ENCODE measurements around the gene TMCC3.

DNA sequence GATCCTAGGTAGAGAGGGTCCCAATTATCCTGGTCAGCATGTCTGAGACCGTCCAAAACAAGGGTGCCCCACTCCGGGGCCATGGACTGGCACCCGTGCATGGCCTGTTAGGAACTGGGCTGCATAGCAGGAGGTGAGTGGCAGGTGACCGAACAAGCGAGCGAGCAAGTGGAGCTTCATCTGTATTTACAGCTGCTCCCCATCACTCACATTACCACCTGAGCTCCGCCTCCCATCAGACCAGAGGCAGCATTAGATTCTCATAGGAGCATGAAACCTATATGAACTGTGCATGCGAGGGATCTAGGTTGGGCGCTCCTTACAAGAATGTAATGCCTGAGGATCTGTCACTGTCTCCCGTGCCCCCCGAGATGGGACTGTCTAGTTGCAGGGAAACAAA is 44.4 kb upstream of the TMCC3 start:
- no peak for TF ChIP-seq CTCF (IDR thresholded peaks at IDR 0.05; ENCODE audit: insufficient read depth, low read depth, low read length)
- no peak for TF ChIP-seq EZH2 (IDR thresholded peaks at IDR 0.05; ENCODE audit: insufficient read depth, low read length)

All from astrocyte (in vitro differentiated cells and primary cell).